GM12872 (cell line): ENCODE measurements around the gene PATJ.

Experiments
- TF ChIP-seq, protein P1 (sequence below): IDR thresholded peaks from 3 replicates; pipeline ENCODE4 v1.5.1; 2011; ENCODE audit warnings: low read depth, mild to moderate bottlenecking, low read length, moderate library complexity; ENCODE audit not compliant: insufficient read depth

Gene PATJ

DNA sequence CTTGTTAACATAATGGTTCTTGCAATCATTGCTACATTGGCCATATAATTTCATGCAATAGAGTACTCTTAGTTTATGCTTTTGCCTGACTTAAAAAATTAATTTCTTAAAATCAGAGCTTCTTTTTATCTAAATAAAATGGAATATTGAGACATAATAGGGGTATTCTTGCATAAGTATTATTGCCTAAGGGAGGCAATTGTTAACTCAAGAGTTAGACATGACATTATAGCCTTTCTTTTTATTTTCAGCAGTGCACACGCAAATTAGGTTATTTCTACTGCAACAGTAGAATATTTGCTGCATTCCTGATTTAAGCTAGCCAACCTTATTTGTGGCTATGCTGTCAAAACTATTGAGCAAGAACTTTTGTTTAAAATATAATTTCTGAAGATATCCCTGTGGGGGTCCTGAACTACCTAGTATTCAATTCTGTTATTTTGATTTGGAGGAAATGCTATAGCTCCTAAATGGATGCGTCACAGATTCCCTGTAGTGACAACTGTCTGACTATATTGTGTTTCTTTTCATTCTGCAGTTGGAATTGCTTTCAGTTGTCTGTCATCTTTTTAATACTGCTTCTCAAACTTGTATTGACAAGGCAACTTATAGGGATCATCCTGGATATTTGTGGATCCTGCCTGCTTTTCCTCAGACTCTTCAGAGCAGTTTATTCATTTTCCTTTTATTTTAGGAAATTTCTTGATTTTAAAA, 211.0 kb downstream of the PATJ start:
- TF ChIP-seq, protein P1, sequence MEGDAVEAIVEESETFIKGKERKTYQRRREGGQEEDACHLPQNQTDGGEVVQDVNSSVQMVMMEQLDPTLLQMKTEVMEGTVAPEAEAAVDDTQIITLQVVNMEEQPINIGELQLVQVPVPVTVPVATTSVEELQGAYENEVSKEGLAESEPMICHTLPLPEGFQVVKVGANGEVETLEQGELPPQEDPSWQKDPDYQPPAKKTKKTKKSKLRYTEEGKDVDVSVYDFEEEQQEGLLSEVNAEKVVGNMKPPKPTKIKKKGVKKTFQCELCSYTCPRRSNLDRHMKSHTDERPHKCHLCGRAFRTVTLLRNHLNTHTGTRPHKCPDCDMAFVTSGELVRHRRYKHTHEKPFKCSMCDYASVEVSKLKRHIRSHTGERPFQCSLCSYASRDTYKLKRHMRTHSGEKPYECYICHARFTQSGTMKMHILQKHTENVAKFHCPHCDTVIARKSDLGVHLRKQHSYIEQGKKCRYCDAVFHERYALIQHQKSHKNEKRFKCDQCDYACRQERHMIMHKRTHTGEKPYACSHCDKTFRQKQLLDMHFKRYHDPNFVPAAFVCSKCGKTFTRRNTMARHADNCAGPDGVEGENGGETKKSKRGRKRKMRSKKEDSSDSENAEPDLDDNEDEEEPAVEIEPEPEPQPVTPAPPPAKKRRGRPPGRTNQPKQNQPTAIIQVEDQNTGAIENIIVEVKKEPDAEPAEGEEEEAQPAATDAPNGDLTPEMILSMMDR = no peak

DNA sequence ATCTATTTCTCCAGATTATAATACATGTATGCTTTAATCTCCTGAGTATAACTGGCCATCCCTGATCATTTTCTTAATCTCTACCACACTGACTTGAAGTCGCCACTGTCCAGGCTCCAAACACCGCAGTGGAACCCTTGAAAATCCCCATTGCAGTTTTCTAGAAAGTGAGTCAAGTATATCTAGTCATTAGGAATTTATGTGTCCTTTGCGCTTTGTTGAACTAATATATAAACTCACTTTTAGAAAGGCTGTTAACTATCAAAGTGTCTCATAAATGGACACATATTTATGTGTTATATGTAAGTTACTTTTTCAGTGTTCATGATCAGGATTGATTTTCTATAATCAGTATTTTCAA, 211.5 kb downstream of the PATJ start:
- TF ChIP-seq, protein P1 = no peak

DNA sequence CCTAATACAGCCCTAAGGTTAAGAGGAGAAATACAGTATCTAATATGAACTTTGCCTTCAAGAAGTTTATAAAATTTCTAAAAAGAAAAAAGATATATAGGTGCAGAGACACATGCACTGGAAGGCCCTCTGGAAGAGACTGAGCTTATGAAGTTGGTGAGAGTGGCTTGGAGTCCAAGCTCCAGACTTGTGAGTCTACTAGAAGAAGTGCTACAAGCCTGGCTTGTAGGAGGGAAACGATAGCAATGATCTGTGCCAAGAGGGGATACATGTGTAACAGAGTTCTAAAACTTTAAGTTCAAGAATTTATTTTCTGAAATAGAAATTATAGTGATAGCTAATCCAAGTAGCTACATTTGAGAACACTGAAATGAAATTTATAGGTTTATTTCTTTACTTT, 213.0 kb downstream of the PATJ start:
- TF ChIP-seq, protein P1 = no peak

DNA sequence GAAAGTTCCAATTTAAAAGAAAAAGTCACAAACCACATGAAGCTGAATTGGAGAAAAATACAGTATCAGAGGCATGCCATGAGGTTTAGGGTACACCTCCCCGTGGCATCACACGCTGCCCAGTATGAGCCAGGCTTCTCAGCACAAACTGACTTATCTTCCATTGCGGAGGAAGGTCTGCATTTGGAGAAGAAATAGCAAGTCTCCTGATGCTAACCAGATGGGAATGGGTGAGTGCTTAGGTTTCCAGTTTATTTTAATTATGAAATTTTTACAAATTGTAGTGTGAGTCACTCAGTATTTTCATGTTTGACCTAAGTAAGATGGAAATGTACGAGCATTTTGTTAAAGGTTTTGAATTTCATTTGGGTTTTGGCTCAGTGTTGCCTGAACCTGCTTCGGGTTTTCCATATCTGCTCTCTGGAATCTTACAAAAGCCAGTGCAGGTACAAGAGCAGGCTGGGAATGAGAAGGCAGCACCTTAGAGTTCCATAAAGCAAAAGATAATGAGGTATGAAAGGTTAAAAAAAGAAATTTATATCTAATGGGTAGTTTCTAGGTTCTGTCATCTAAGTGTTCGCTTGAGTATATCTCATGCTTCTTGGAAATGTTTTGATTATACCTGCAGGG, 213.9 kb downstream of the PATJ start:
- TF ChIP-seq, protein P1 = no peak

DNA sequence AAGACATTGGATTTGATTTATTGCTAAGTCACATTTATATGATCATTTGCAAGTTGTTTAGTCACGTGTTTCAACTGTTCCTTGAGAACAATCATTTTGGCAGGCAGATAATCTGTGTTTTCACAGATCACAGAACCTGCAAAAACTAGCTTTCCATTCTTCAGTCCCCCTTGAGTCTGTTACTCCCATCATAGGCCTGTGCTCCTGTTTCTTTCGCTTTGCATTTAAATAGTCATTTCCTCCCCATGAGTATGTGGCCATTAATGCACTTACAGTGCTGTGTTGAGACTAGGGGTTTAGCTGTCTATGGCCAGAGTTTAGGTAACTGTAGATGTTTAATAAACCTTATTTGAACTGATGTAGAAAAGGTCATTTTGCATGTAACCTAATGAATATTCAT, 214.5 kb downstream of the PATJ start:
- TF ChIP-seq, protein P1 = no peak

DNA sequence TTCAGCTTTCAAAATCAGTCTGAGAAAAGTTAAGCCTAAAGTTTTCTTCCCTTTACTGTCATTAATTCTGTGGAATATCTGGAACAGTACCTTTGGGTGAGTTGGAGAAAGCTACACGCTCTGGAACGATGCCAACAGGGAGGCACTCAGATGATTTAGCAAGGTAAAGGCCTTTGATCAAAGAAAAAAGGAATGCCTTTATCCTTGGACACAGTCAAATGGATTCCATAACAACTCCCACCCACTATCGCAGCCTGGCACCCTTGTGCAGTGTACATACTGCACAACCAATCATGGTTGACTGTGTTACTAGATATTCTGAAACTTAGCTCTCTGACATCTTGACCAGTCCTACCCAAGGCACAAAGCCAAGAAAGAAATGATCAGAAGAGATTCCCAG, 218.7 kb downstream of the PATJ start:
- TF ChIP-seq, protein P1 = no peak

DNA sequence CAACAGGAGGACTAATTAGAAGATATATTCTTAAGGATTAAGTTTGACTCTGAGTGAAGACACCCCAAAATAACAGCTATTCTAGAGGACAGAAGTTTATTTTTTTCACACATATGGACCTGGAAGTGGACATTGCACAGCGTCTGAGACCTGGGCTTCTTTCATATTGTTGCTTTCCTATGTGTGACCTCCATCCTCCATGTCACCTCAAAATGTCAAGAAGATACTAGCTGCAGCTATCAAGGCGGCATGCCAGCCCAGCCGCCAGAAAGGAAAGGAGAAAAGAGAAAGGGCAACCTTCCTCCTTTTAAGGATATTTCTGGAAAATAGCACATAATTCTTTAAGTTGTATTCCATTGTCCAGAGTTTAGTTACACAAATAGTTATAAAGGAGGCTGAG, 220.4 kb downstream of the PATJ start:
- TF ChIP-seq, protein P1 = no peak
